Loucy (cell line): ENCODE results near the gene PTPRN2.

ENCODE experiments used
- H2AFZ ChIP-seq: fragments of 200-600 bp; sonication (generic); 2 replicates; pipeline ENCODE4 v1.6.0; 2016; ENCODE audit warnings: antibody characterized with exemption, mild to moderate bottlenecking, low read length, moderate library complexity
- H3F3A ChIP-seq: fragments of 200-600 bp; 2 replicates; pipeline ENCODE4 v1.6.0; 2016; ENCODE audit warnings: antibody characterized with exemption, low read depth, mild to moderate bottlenecking
- H3K27me3 ChIP-seq: fragments of 200-600 bp; sonication (generic); 2 replicates; pipeline ENCODE4 v1.6.1; 2014; ENCODE audit warnings: low read length, mild to moderate bottlenecking; ENCODE audit not compliant: insufficient read depth, poor library complexity, severe bottlenecking
- H3K36me3 ChIP-seq: fragments of 200-600 bp; sonication (generic); 2 replicates; pipeline ENCODE4 v1.6.1; 2016; ENCODE audit warnings: low read length; ENCODE audit not compliant: insufficient read depth
- H3K4me1 ChIP-seq: fragments of 200-600 bp; sonication (generic); 2 replicates; pipeline ENCODE4 v1.5.1; 2014; ENCODE audit warnings: low read length, mild to moderate bottlenecking; ENCODE audit not compliant: insufficient read depth, poor library complexity, severe bottlenecking
- H3K4me2 ChIP-seq: fragments of 200-600 bp; sonication (generic); 2 replicates; pipeline ENCODE4 v1.6.0; 2014; ENCODE audit warnings: antibody characterized with exemption, low read length, low read depth, mild to moderate bottlenecking; ENCODE audit not compliant: poor library complexity, severe bottlenecking
- H3K4me3 ChIP-seq: fragments of 200-600 bp; sonication (generic); 2 replicates; pipeline ENCODE4 v1.5.1; 2014; ENCODE audit warnings: low read length, mild to moderate bottlenecking, mixed read lengths; ENCODE audit not compliant: poor library complexity, severe bottlenecking
- H3K79me2 ChIP-seq: fragments of 200-600 bp; sonication (generic); 2 replicates; pipeline ENCODE4 v1.6.1; 2014; ENCODE audit warnings: low read length; ENCODE audit not compliant: insufficient read depth
- H3K9ac ChIP-seq: fragments of 200-600 bp; sonication (generic); 2 replicates; pipeline ENCODE4 v1.6.0; 2014; ENCODE audit warnings: mild to moderate bottlenecking, low read depth, low read length, moderate library complexity; ENCODE audit not compliant: poor library complexity, severe bottlenecking
- H3K9me2 ChIP-seq: fragments of 200-600 bp; sonication (generic); replicated peaks from 2 replicates; pipeline ENCODE4 v1.6.1; 2016; ENCODE audit warnings: low read depth, low read length, mixed read lengths
- H3K9me3 ChIP-seq: fragments of 200-600 bp; sonication (generic); 2 replicates; pipeline ENCODE4 v1.6.1; 2014; ENCODE audit warnings: mild to moderate bottlenecking, antibody characterized with exemption, low read length, low read depth; ENCODE audit not compliant: insufficient read depth
- H4K20me1 ChIP-seq: fragments of 200-600 bp; sonication (generic); 2 replicates; pipeline ENCODE4 v1.6.0; 2014; ENCODE audit warnings: antibody characterized with exemption, low read length, mild to moderate bottlenecking; ENCODE audit not compliant: insufficient read depth, poor library complexity, severe bottlenecking
- CTCF ChIP-seq: fragments of 200-600 bp; sonication (generic); conservative IDR thresholded peaks from 2 replicates; pipeline ENCODE4 v1.5.1; 2014; ENCODE audit warnings: mild to moderate bottlenecking, antibody characterized with exemption, low read length
- EZH2phosphoT487 ChIP-seq: fragments of 200-600 bp; IDR thresholded peaks from 2 replicates; pipeline ENCODE4 v1.6.1; 2018; ENCODE audit warnings: antibody characterized with exemption, mild to moderate bottlenecking, moderate library complexity, borderline replicate concordance

The PTPRN2 gene

GRCh38 chr7:158125721-158126120 lies 461.9 kb downstream of the PTPRN2 start:
- Histone ChIP-seq H3K9me3 (peaks cover 27% of the 10 kb centered on the region; the same call in 1 of the 2 replicates), H3K9ac (no peak overlapping the region), H3K9me2 (no peaks in the 10 kb centered on the region), H3K36me3 (no peaks in the 10 kb centered on the region), H3K4me1 (no peaks in the 10 kb centered on the region), H3K4me3 (no peak overlapping the region), H3K27me3 (no peaks in the 10 kb centered on the region), H3K4me2 (no peak overlapping the region), H3K79me2 (no peaks in the 10 kb centered on the region), H4K20me1 (no peaks in the 10 kb centered on the region), H3F3A (no peaks in the 10 kb centered on the region), H2AFZ (no peak overlapping the region)
- TF ChIP-seq CTCF (no peak), EZH2phosphoT487 (no peak)

- peaks cover 30% of the 10 kb centered on the region for H3K9me3 ChIP-seq
- no peaks in the 10 kb centered on the region for H3K9me2 ChIP-seq
- no peaks in the 10 kb centered on the region for H3K4me1 ChIP-seq
- H3K4me3 ChIP-seq, result no peak overlapping the region
- H3K4me2 ChIP-seq, result no peak overlapping the region
- H3K9ac ChIP-seq, result no peak overlapping the region
- no peaks in the 10 kb centered on the region for H3K36me3 ChIP-seq
- no peaks in the 10 kb centered on the region for H3F3A ChIP-seq
- H3K79me2 ChIP-seq, result no peaks in the 10 kb centered on the region
- H3K27me3 ChIP-seq, result no peaks in the 10 kb centered on the region
- no peaks in the 10 kb centered on the region for H4K20me1 ChIP-seq
- TF ChIP-seq CTCF (no peak), EZH2phosphoT487 (no peak)
- H2AFZ ChIP-seq, result no peak overlapping the region
Measured at GRCh38 chr7:158125091-158125490, 462.5 kb downstream of the PTPRN2 start.

- no peaks in the 10 kb centered on the region for H3K36me3 ChIP-seq
- no peak overlapping the region for H3K9ac ChIP-seq
- H3K4me3 ChIP-seq, result no peak overlapping the region
- H3K4me2 ChIP-seq, result no peak overlapping the region
- peaks cover 34% of the 10 kb centered on the region for H3K9me3 ChIP-seq
- no peaks in the 10 kb centered on the region for H3K9me2 ChIP-seq
- TF ChIP-seq CTCF, result no peak
- TF ChIP-seq EZH2phosphoT487, result no peak
- no peaks in the 10 kb centered on the region for H3K4me1 ChIP-seq
- no peaks in the 10 kb centered on the region for H4K20me1 ChIP-seq
- H2AFZ ChIP-seq, result no peak overlapping the region
- H3K79me2 ChIP-seq, result no peaks in the 10 kb centered on the region
- no peaks in the 10 kb centered on the region for H3F3A ChIP-seq
- H3K27me3 ChIP-seq, result no peaks in the 10 kb centered on the region
Measured at GRCh38 chr7:158124671-158125079, 462.9 kb downstream of the PTPRN2 start.
